ENCODE results near the gene GPALPP1.
"Not testable (repeated sequence)": the region's sequence is repeated elsewhere in the genome, so short reads cannot be mapped to it uniquely, and the experiment has no call there.

Gene GPALPP1

GRCh38 chr13:44989071-44989889, at the start of gene GPALPP1, which contains the start of gene NUFIP1:
TSS of gene GPALPP1 (plus strand) at chr13:44989538. CDS start at chr13:44989655, 117 bp downstream.
TSS of gene NUFIP1 (minus strand) at chr13:44989471. CDS start at chr13:44989436, 35 bp downstream.
- TF ChIP-seq MYC (IDR thresholded peaks at IDR 0.05; ENCODE audit: low read depth, low read length): peak; percentile 99
- no peak for TF ChIP-seq CTCF (IDR thresholded peaks at IDR 0.05; ENCODE audit: low read depth, low read length)
- TF ChIP-seq MAX (IDR thresholded peaks at IDR 0.05; ENCODE audit: low read depth, low read length): peak; percentile 98
- peak; percentile 84 for TF ChIP-seq POLR2A (IDR thresholded peaks at IDR 0.05; ENCODE audit: extremely low read depth, insufficient read length)
- peak; percentile 96 for DNase-seq (ENCODE audit: low read depth)
- H3K4me3 ChIP-seq (ENCODE audit: low read depth, low read length): peak within 1 kb of the TSS; percentile 94

- not testable (repeated sequence) for H3K4me3 ChIP-seq (ENCODE audit: low read depth, low read length); DNase-seq (ENCODE audit: low read depth)
These were observed 45.9 kb upstream of the GPALPP1 start for GRCh38 chr13:44943411-44943810.

GRCh38 chr13:44951184-44951583, 38.2 kb upstream of the GPALPP1 start:
- H3K4me3 ChIP-seq (ENCODE audit: low read depth, low read length): no peak overlapping the region
- no peak for TF ChIP-seq POLR2A (IDR thresholded peaks at IDR 0.05; ENCODE audit: extremely low read depth, insufficient read length)
- no peak for TF ChIP-seq MAX (IDR thresholded peaks at IDR 0.05; ENCODE audit: low read depth, low read length)
- TF ChIP-seq CTCF (IDR thresholded peaks at IDR 0.05; ENCODE audit: low read depth, low read length): no peak
- no peak for TF ChIP-seq MYC (IDR thresholded peaks at IDR 0.05; ENCODE audit: low read depth, low read length)
- DNase-seq (ENCODE audit: low read depth): no peak

GRCh38 chr13:44952671-44953070, 36.7 kb upstream of the GPALPP1 start:
- DNase-seq (ENCODE audit: low read depth): no peak
- TF ChIP-seq POLR2A (IDR thresholded peaks at IDR 0.05; ENCODE audit: extremely low read depth, insufficient read length) (no peak), CTCF (IDR thresholded peaks at IDR 0.05; ENCODE audit: low read depth, low read length) (no peak), MYC (IDR thresholded peaks at IDR 0.05; ENCODE audit: low read depth, low read length) (no peak), MAX (IDR thresholded peaks at IDR 0.05; ENCODE audit: low read depth, low read length) (no peak)
- no peak overlapping the region for H3K4me3 ChIP-seq (ENCODE audit: low read depth, low read length)

GRCh38 chr13:44954224-44954623, 35.1 kb upstream of the GPALPP1 start:
- no peak for TF ChIP-seq CTCF (IDR thresholded peaks at IDR 0.05; ENCODE audit: low read depth, low read length)
- TF ChIP-seq POLR2A (IDR thresholded peaks at IDR 0.05; ENCODE audit: extremely low read depth, insufficient read length): no peak
- no peak for TF ChIP-seq MYC (IDR thresholded peaks at IDR 0.05; ENCODE audit: low read depth, low read length)
- TF ChIP-seq MAX (IDR thresholded peaks at IDR 0.05; ENCODE audit: low read depth, low read length): no peak
- DNase-seq (ENCODE audit: low read depth): no peak
- H3K4me3 ChIP-seq (ENCODE audit: low read depth, low read length): no peak overlapping the region

GRCh38 chr13:44955406-44955805, 33.9 kb upstream of the GPALPP1 start:
- H3K4me3 ChIP-seq (ENCODE audit: low read depth, low read length): no peak overlapping the region
- no peak for TF ChIP-seq MAX (IDR thresholded peaks at IDR 0.05; ENCODE audit: low read depth, low read length)
- TF ChIP-seq CTCF (IDR thresholded peaks at IDR 0.05; ENCODE audit: low read depth, low read length): no peak
- no peak for DNase-seq (ENCODE audit: low read depth)

Measured in NB4 (cell line).